Thyroid gland (tissue), 4 donors: Measurements from ENCODE around the gene MATN1.

Experiments
- CTCF ChIP-seq, 6 experiments: fragments of 200-600 bp in 3 of 6; fragments of 450-650 bp in 3 of 6; sonication (generic) in 3 of 6; IDR thresholded peaks; one replicate each; pipeline ENCODE4 v1.5.1; 2016 to 2019; ENCODE audit warnings: antibody characterized with exemption in 6 of 6, mild to moderate bottlenecking in 2 of 6, inconsistent platforms in 1 of 6, moderate library complexity in 1 of 6
- POLR2A ChIP-seq, 2 donors: fragments of 450-650 bp; IDR thresholded peaks; one replicate each; pipeline ENCODE4 v1.6.1; 2017; ENCODE audit warnings: antibody characterized with exemption in 2 of 2, mild to moderate bottlenecking in 2 of 2, moderate library complexity in 1 of 2

DNA sequence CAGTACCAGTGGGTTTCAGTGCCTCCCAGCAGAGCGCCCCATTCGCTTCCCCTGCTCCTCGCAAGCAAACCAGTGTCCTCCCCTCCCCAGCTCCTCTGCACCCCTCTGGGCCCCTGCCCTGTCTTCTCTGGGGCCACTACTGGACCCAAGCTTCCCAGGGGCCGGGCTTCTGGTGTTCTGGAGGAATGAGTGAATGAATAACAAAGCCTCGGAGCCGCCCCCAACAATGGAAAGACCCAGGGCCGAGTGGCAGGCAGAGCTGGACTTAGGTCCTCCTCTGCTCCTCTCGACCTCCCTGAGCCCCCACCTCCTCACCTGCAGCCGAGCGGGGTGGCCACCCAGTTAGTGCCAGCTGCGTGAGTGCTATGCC is 37.6 kb downstream of the MATN1 start:
- TF ChIP-seq CTCF (IDR thresholded peaks at IDR 0.05) = no peak
- TF ChIP-seq POLR2A (IDR thresholded peaks at IDR 0.05) = no peak
